Breast epithelium (tissue), 3 donors: ENCODE results near the gene OR2Y1.

Experiments
- CTCF ChIP-seq, 3 donors: fragments of 450-650 bp; IDR thresholded peaks; one replicate each; pipeline ENCODE4 v1.5.1; 2016 to 2017; ENCODE audit warnings: antibody characterized with exemption in 3 of 3, mild to moderate bottlenecking in 3 of 3, moderate library complexity in 3 of 3
- POLR2A ChIP-seq: fragments of 450-650 bp; IDR thresholded peaks from one replicate; pipeline ENCODE4 v1.6.1; 2016; ENCODE audit warnings: antibody characterized with exemption, mild to moderate bottlenecking, moderate library complexity

DNA sequence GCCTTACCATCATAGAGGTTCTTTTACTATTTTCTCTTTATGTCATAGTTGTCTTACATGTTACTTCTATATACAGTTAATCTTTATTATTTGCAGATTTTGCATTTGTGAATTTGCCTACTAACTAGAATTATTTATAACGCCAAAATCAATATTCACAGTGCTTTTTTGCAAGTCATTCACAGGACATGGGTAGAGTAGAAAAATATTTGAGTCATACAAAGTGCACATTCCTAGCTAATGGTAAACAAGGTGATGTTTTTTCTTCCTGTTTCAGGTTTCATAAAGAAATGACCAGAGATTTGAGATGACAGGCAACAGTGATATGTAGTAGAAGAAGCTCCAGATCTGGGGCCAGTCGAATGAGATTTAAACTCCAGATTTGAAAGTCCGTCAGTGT is 30.0 kb upstream of the OR2Y1 start:
- TF ChIP-seq CTCF (IDR thresholded peaks at IDR 0.05) (no peak), POLR2A (no peak)
